ENCODE results near the gene ADM2. TPM values are rescaled to one million over a fixed set of nuclear protein-coding genes. Genes with fewer than 3 reads are reported as not detected.
"Not testable (repeated sequence)": the region's sequence is repeated elsewhere in the genome, so short reads cannot be mapped to it uniquely, and the experiment has no call there.

The ADM2 gene
- total and polyA plus RNA-seq, 2 donors (not counting 1 experiment from before 2014, with no cell fraction given), result 0.73 to 5.8 TPM

DNA sequence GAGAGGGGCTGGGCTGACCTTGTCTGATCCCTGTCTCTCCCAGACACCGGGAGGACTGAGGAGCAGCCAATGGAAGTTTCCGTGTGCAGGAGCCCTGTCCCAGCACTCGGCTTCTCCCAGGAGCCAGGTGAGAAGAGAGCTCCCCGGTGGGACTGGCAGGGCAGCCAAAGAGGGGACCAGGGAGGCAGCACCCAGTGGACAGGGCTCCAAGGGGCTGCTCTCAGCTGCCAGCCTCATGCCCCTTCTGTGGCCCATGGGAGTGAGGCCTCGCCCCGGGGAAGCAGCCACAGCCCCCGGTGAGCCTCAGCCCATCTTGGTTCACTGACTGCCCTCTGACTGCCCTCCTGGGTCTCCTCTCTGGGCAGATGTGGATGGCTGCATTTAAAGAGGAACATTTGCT is 37.3 kb downstream of the ADM2 start:
- H3K36me3 ChIP-seq (ENCODE audit: control insufficient read depth, insufficient read depth, low read length), result peaks cover 18% of the 10 kb centered on the region
- H3K4me2 ChIP-seq (ENCODE audit: extremely low read depth, insufficient read depth, low read length), result no peak overlapping the region
- H2AFZ ChIP-seq (ENCODE audit: low read length), result no peak overlapping the region

DNA sequence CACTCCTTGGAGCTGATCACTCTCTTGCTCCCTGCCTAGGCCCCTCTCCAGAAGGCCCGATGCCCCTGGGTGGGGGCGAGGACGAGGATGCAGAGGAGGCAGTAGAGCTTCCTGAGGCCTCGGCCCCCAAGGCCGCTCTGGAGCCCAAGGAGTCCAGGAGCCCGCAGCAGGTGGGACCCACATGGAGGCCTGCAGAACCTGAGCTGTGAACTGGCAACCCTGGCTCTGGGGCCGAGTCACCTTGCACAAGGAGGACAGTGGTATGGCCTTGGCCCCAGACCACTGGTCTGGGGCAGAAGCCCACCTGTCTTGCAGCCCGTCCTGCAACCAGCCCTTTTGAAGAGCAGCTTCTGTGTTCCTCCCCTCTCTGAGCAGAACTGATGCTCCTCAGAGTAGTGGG is 37.8 kb downstream of the ADM2 start:
- DNase-seq (ENCODE audit: low read depth in 2 of 2), result no peak
- H3K36me3 ChIP-seq (ENCODE audit: control insufficient read depth, insufficient read depth, low read length), result peaks cover 23% of the 10 kb centered on the region
- no peak overlapping the region for H3K4me2 ChIP-seq (ENCODE audit: extremely low read depth, insufficient read depth, low read length)
- H3K27ac ChIP-seq (ENCODE audit: insufficient read depth, low read length), result no peak overlapping the region
- no peaks in the 10 kb centered on the region for H3K9me3 ChIP-seq (ENCODE audit: control insufficient read depth, insufficient read depth, low read depth, low read length)
- H3K27me3 ChIP-seq (ENCODE audit: control insufficient read depth, insufficient read depth, low read length), result no peaks in the 10 kb centered on the region
- no peaks in the 10 kb centered on the region for H4K20me1 ChIP-seq (ENCODE audit: control insufficient read depth, extremely low read depth, insufficient read depth, low read length)
- H2AFZ ChIP-seq (ENCODE audit: low read length), result no peak overlapping the region
- H3K4me1 ChIP-seq (ENCODE audit: control insufficient read depth, extremely low read depth, insufficient read depth, low read length), result peaks cover 2% of the 10 kb centered on the region
- peaks cover 27% of the 10 kb centered on the region for H3K79me2 ChIP-seq (ENCODE audit: control insufficient read depth, insufficient read depth, low read length)
- no peak overlapping the region for H3K4me3 ChIP-seq (replicated peaks in 1 of 4; ENCODE audit: control extremely low read depth in 1 of 4, insufficient read depth in 1 of 4, low read depth in 3 of 4, low read length in 4 of 4)
- no peak for TF ChIP-seq CTCF (conservative IDR thresholded peaks at IDR 0.05 in 1 of 2, IDR thresholded peaks at IDR 0.05 in 1 of 2; ENCODE audit: low read depth in 1 of 2, low read length in 2 of 2)
- TF ChIP-seq EZH2 (IDR thresholded peaks at IDR 0.05; ENCODE audit: low read length, missing control alignments), result no peak
- no peak overlapping the region for H3K9ac ChIP-seq (ENCODE audit: insufficient read depth, low read length)

More for the DNA sequence above, 37.3 kb downstream of the ADM2 start:
- Histone ChIP-seq H3K9me3 (ENCODE audit: control insufficient read depth, insufficient read depth, low read depth, low read length) (no peaks in the 10 kb centered on the region), H3K4me1 (ENCODE audit: control insufficient read depth, extremely low read depth, insufficient read depth, low read length) (no peaks in the 10 kb centered on the region), H4K20me1 (ENCODE audit: control insufficient read depth, extremely low read depth, insufficient read depth, low read length) (no peaks in the 10 kb centered on the region), H3K4me3 (replicated peaks in 1 of 4; ENCODE audit: control extremely low read depth in 1 of 4, insufficient read depth in 1 of 4, low read depth in 3 of 4, low read length in 4 of 4) (no peak overlapping the region), H3K9ac (ENCODE audit: insufficient read depth, low read length) (no peak overlapping the region), H3K27me3 (ENCODE audit: control insufficient read depth, insufficient read depth, low read length) (no peaks in the 10 kb centered on the region), H3K79me2 (ENCODE audit: control insufficient read depth, insufficient read depth, low read length) (peaks cover 22% of the 10 kb centered on the region), H3K27ac (ENCODE audit: insufficient read depth, low read length) (no peak overlapping the region)
- no peak for TF ChIP-seq CTCF (conservative IDR thresholded peaks at IDR 0.05 in 1 of 2, IDR thresholded peaks at IDR 0.05 in 1 of 2; ENCODE audit: low read depth in 1 of 2, low read length in 2 of 2)
- no peak for TF ChIP-seq EZH2 (IDR thresholded peaks at IDR 0.05; ENCODE audit: low read length, missing control alignments)
- DNase-seq (ENCODE audit: low read depth in 2 of 2), result no peak

DNA sequence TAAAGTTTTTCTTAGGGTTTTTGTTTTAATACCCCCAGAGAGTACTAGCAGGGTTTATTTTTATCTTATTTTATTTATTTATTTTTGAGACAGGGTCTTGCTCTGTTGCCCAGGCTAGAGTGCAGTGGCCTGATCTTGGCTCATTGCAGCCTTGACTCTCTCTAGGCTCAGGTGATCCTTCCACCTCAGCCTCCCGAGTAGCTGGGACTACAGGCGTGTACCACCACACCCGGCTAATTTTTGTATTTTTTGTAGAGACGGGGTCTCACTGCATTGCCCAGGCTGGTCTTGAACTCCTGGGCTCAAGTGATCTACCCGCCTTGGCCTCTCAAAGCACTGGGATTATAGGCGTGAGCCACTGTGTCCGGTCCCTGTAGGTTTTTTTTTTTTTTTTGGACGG is 38.8 kb downstream of the ADM2 start:
- Histone ChIP-seq H3K36me3 (ENCODE audit: control insufficient read depth, insufficient read depth, low read length) (peaks cover 23% of the 10 kb centered on the region), H3K79me2 (ENCODE audit: control insufficient read depth, insufficient read depth, low read length) (peaks cover 25% of the 10 kb centered on the region)
- H3K4me2 ChIP-seq (ENCODE audit: extremely low read depth, insufficient read depth, low read length); H4K20me1 ChIP-seq (ENCODE audit: control insufficient read depth, extremely low read depth, insufficient read depth, low read length); H3K9ac ChIP-seq (ENCODE audit: insufficient read depth, low read length); H3K4me1 ChIP-seq (ENCODE audit: control insufficient read depth, extremely low read depth, insufficient read depth, low read length); H3K27me3 ChIP-seq (ENCODE audit: control insufficient read depth, insufficient read depth, low read length); H2AFZ ChIP-seq (ENCODE audit: low read length); H3K4me3 ChIP-seq (replicated peaks in 1 of 4; ENCODE audit: control extremely low read depth in 1 of 4, insufficient read depth in 1 of 4, low read depth in 3 of 4, low read length in 4 of 4); H3K27ac ChIP-seq (ENCODE audit: insufficient read depth, low read length); H3K9me3 ChIP-seq (ENCODE audit: control insufficient read depth, insufficient read depth, low read depth, low read length); DNase-seq (ENCODE audit: low read depth in 2 of 2): not testable (repeated sequence)

Measured in fibroblast of lung (primary cell).